Chondrocyte (in vitro differentiated cells): Measurements from ENCODE around the gene DNAH17. TPM values are rescaled to one million over a fixed set of nuclear protein-coding genes. Genes with fewer than 3 reads are reported as not detected.
A peak's percentile ranks its signal among the peaks of the same experiment; 100 is the strongest.

ENCODE experiments used
- DNase-seq: peaks from one replicate; pipeline ENCODE4 v3.0.0; 2021; ENCODE audit warnings: mixed read lengths, low spot score
- H3K27ac Mint-ChIP-seq: one replicate; pipeline ENCODE4 v1.8.0; 2021; ENCODE audit warnings: mild to moderate bottlenecking, moderate library complexity, mixed read lengths; ENCODE audit not compliant: unreplicated experiment
- H3K27me3 Mint-ChIP-seq: 2 replicates; pipeline ENCODE4 v1.8.0; 2021; ENCODE audit warnings: low read depth, mixed read lengths
- H3K36me3 Mint-ChIP-seq: 2 replicates; pipeline ENCODE4 v1.8.0; 2021; ENCODE audit warnings: low read depth, mixed read lengths
- H3K4me1 Mint-ChIP-seq: 2 replicates; pipeline ENCODE4 v1.8.0; 2021; ENCODE audit warnings: low read depth, mild to moderate bottlenecking, mixed read lengths
- H3K4me3 Mint-ChIP-seq: one replicate; pipeline ENCODE4 v1.8.0; 2021; ENCODE audit warnings: mild to moderate bottlenecking, moderate library complexity, mixed read lengths; ENCODE audit not compliant: unreplicated experiment
- H3K9me3 Mint-ChIP-seq: 2 replicates; pipeline ENCODE4 v1.8.0; 2021; ENCODE audit warnings: low read depth, mixed read lengths
- CTCF ChIP-seq: fragments of 200-600 bp; sonication (generic); IDR thresholded peaks from 2 replicates; pipeline ENCODE4 v1.5.0; 2021; ENCODE audit warnings: antibody characterized with exemption, mild to moderate bottlenecking, moderate library complexity
- total RNA-seq: library from RNA; stranded (reverse); gene quantifications from 3 replicates; pipeline ENCODE4 v1.2.1, GENCODE V29; 2021

The DNAH17 gene
- total RNA-seq, 1 donor from 2014 or later: 0.42 TPM

- TF ChIP-seq CTCF: no peak
- H3K4me1 Mint-ChIP-seq: peaks cover 19% of the 10 kb centered on the region
- no peaks in the 10 kb centered on the region for H3K27me3 Mint-ChIP-seq
- H3K27ac Mint-ChIP-seq: no peak overlapping the region
- H3K4me3 Mint-ChIP-seq: no peak overlapping the region
- DNase-seq: no peak
- H3K36me3 Mint-ChIP-seq: peaks cover 52% of the 10 kb centered on the region
- no peaks in the 10 kb centered on the region for H3K9me3 Mint-ChIP-seq
Measured at GRCh38 chr17:78403822-78404221, 173.4 kb downstream of the DNAH17 start.

DNA sequence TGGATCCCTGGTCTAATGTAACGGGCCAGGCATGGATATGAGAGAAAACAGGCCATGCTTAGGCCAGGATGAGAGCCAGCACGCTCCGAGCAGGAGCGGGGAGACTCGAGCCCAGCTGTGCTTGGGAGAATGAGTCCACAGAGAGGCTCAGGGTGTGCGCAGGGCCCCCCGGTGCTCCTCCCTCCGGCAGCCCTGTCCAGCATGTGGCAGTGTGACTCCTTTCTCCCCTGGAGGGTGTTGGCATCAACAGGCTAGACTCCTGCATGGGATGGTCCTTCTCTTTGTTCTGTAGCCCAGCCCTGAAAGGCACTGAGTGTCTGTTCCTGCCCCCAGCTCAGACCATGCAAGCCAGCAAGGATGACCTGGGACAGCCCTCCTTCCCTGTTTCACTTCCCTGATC is 175.3 kb downstream of the DNAH17 start:
- TF ChIP-seq CTCF: no peak
- H3K4me3 Mint-ChIP-seq: no peak overlapping the region
- H3K4me1 Mint-ChIP-seq: peaks cover 35% of the 10 kb centered on the region
- H3K27ac Mint-ChIP-seq: no peak overlapping the region
- H3K9me3 Mint-ChIP-seq: no peaks in the 10 kb centered on the region
- no peaks in the 10 kb centered on the region for H3K27me3 Mint-ChIP-seq
- H3K36me3 Mint-ChIP-seq: peaks cover 60% of the 10 kb centered on the region
- no peak for DNase-seq

- H3K27ac Mint-ChIP-seq: peak overlapping the region; percentile 45
- H3K4me1 Mint-ChIP-seq: peaks cover 41% of the 10 kb centered on the region
- DNase-seq: no peak
- H3K4me3 Mint-ChIP-seq: no peak overlapping the region
- no peaks in the 10 kb centered on the region for H3K9me3 Mint-ChIP-seq
- H3K36me3 Mint-ChIP-seq: peaks cover 60% of the 10 kb centered on the region
- H3K27me3 Mint-ChIP-seq: no peaks in the 10 kb centered on the region
- no peak for TF ChIP-seq CTCF
Measured at GRCh38 chr17:78401246-78401645, 175.9 kb downstream of the DNAH17 start.

DNA sequence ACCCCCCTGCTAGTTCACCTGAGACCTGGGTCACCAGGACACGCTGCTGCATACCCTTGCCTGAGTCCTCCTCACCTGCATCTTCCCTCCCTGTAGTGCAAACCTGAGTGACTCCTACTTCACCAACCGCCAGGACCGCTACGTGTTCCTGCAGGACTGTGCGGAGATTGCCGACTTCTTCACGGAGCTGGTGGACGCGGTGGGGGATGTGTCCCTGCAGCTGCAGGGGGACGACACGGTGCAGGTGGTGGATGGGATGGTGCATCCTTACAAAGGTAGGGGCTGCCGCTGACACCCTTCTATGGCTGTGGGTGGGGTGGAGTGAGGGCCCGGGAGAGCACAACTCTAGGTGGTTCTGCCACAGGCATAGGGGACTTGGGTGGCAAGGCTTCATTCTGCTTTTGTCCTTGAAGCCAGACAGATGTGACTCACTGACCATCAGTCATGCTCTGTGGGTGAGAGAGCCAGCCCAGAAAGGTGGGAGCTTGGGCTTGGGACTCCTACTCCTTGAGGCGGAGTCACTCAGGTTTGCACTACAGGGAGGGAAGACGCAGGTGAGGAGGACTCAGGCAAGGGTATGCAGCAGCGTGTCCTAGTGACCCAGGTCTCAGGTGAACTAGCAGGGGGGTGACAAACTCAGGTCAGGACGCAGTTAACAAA is 176.5 kb downstream of the DNAH17 start:
- H3K27me3 Mint-ChIP-seq: no peaks in the 10 kb centered on the region
- DNase-seq: no peak
- no peaks in the 10 kb centered on the region for H3K9me3 Mint-ChIP-seq
- peaks cover 45% of the 10 kb centered on the region for H3K4me1 Mint-ChIP-seq
- peaks cover 59% of the 10 kb centered on the region for H3K36me3 Mint-ChIP-seq
- TF ChIP-seq CTCF: no peak
- peak overlapping the region; percentile 68 for H3K27ac Mint-ChIP-seq
- H3K4me3 Mint-ChIP-seq: no peak overlapping the region

DNA sequence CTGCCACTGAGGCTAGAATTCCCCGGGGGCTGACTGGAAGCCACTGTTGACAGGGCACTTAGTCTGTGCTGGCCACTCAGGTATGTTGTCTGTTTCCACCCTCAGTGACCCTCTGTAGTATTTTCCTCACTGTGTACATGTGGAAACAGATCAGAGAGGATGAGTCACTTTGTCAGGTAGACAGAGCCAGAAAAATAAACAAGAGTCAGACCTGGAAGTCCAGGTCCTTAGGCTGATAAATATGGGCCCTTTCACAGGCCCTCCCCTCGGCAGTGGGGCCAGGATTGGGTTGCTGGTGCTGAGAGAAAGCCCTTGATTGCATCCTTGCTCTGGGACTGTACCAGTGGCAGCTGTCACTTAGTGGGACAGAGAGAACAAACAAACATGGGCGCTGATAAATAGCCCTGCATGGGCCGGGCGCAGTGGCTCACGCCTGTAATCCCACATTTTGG is 177.5 kb downstream of the DNAH17 start:
- TF ChIP-seq CTCF: no peak
- Mint-ChIP-seq H3K4me1 (peaks cover 45% of the 10 kb centered on the region), H3K27me3 (no peaks in the 10 kb centered on the region), H3K4me3 (no peak overlapping the region), H3K36me3 (peaks cover 55% of the 10 kb centered on the region), H3K27ac (no peak overlapping the region), H3K9me3 (no peaks in the 10 kb centered on the region)
- no peak for DNase-seq
